ENCODE results near the gene DOP1A.

- no peak for TF ChIP-seq CTCF (conservative IDR thresholded peaks at IDR 0.05; ENCODE audit: low read depth, low read length)
- no peak for TF ChIP-seq EZH2 (IDR thresholded peaks at IDR 0.05; ENCODE audit: low read length, unreplicated experiment)
- no peak for TF ChIP-seq EZH2phosphoT487 (IDR thresholded peaks at IDR 0.05; ENCODE audit: borderline replicate concordance, low read length)
These were observed 23.2 kb upstream of the DOP1A start for GRCh38 chr6:83044091-83044768.

Measured in PC-3 (cell line).